NCI-H128 (cell line): Measurements from ENCODE around the gene ORAI1.
"Not testable (repeated sequence)": the region's sequence is repeated elsewhere in the genome, so short reads cannot be mapped to it uniquely, and the experiment has no call there.

Experiments used
- DNase-seq: peaks from one replicate; lab custom pipeline; 2025; ENCODE audit not compliant: unreplicated experiment; lab: John Stamatoyannopoulos, UW

Gene ORAI1

GRCh38 chr12:121648458-121649028 is 22.2 kb downstream of the ORAI1 start:
- no peak for DNase-seq

GRCh38 chr12:121649322-121649721 is 23.0 kb downstream of the ORAI1 start:
- no peak for DNase-seq

- no peak for DNase-seq
Measured at GRCh38 chr12:121649819-121650353, 23.6 kb downstream of the ORAI1 start.

- DNase-seq, result no peak
Measured at GRCh38 chr12:121651320-121651719, 25.0 kb downstream of the ORAI1 start.

GRCh38 chr12:121652767-121653497 is 26.6 kb downstream of the ORAI1 start:
- no peak for DNase-seq

- no peak for DNase-seq
Measured at GRCh38 chr12:121653999-121654398, 27.7 kb downstream of the ORAI1 start.

- DNase-seq, result no peak
Measured at GRCh38 chr12:121656122-121656521, 29.8 kb downstream of the ORAI1 start.

- no peak for DNase-seq
Measured at GRCh38 chr12:121657305-121658008, 31.1 kb downstream of the ORAI1 start.

- DNase-seq, result not testable (repeated sequence)
Measured at GRCh38 chr12:121661353-121662105, 35.2 kb downstream of the ORAI1 start.

GRCh38 chr12:121663610-121663929 is 37.2 kb downstream of the ORAI1 start:
- DNase-seq, result no peak

- DNase-seq, result not testable (repeated sequence)
Measured at GRCh38 chr12:121666829-121667228, 40.5 kb downstream of the ORAI1 start.

- DNase-seq, result no peak
Measured at GRCh38 chr12:121668750-121669520, 42.6 kb downstream of the ORAI1 start.

- no peak for DNase-seq
Measured at GRCh38 chr12:121669521-121669900, 43.2 kb downstream of the ORAI1 start, which contains the start of gene MORN3. MORN3 (minus strand) TSS chr12:121669654; CDS start chr12:121669483, 171 bp downstream.

- DNase-seq, result no peak
Measured at GRCh38 chr12:121673013-121673511, 46.7 kb downstream of the ORAI1 start.

- DNase-seq, result no peak
Measured at GRCh38 chr12:121676190-121676589, 49.9 kb downstream of the ORAI1 start.

- no peak for DNase-seq
Measured at GRCh38 chr12:121678305-121678704, 52.0 kb downstream of the ORAI1 start.

- DNase-seq, result no peak
Measured at GRCh38 chr12:121678716-121679300, 52.5 kb downstream of the ORAI1 start.

- not testable (repeated sequence) for DNase-seq
Measured at GRCh38 chr12:121679661-121680197, 53.4 kb downstream of the ORAI1 start.

GRCh38 chr12:121688966-121689365 is 62.6 kb downstream of the ORAI1 start:
- no peak for DNase-seq

- no peak for DNase-seq
Measured at GRCh38 chr12:121689430-121689829, 63.1 kb downstream of the ORAI1 start.
